Astrocyte (in vitro differentiated cells and primary cell): ENCODE measurements around the gene ACADL. TPM values are rescaled to one million over a fixed set of nuclear protein-coding genes. Genes with fewer than 3 reads are reported as not detected.

Source experiments
- DNase-seq: peaks from one replicate; pipeline ENCODE4 v3.0.0-alpha.2; 2010; ENCODE audit warnings: low read depth
- FAIRE-seq: peaks from 2 replicates; lab custom pipeline; 2011; peaks lifted over from hg19 to GRCh38; lab: Jason Lieb, UNC
- H2AFZ ChIP-seq: 2 replicates; pipeline ENCODE4 v1.6.0; 2012; ENCODE audit warnings: low read depth, low read length, inconsistent platforms
- H3K27ac ChIP-seq: 2 replicates; pipeline ENCODE4 v1.5.1; 2011; ENCODE audit warnings: low read depth, low read length, inconsistent platforms
- H3K27me3 ChIP-seq: 2 replicates; pipeline ENCODE4 v1.6.0; 2011; ENCODE audit warnings: low read length, inconsistent platforms; ENCODE audit not compliant: insufficient read depth
- H3K36me3 ChIP-seq: 2 replicates; pipeline ENCODE4 v1.5.1; 2011; ENCODE audit warnings: low read length, inconsistent platforms; ENCODE audit not compliant: insufficient read depth
- H3K4me1 ChIP-seq: 2 replicates; pipeline ENCODE4 v1.5.1; 2011; ENCODE audit warnings: low read length, inconsistent platforms; ENCODE audit not compliant: insufficient read depth
- H3K4me2 ChIP-seq: 2 replicates; pipeline ENCODE4 v1.6.0; 2012; ENCODE audit warnings: low read length, inconsistent platforms
- H3K4me3 ChIP-seq: 2 replicates; pipeline ENCODE4 v1.5.1; 2011; ENCODE audit warnings: low read depth, mild to moderate bottlenecking, low read length, inconsistent platforms; ENCODE audit not compliant: insufficient read depth
- H3K79me2 ChIP-seq: 2 replicates; pipeline ENCODE4 v1.6.0; 2012; ENCODE audit warnings: mild to moderate bottlenecking, low read length, inconsistent platforms; ENCODE audit not compliant: insufficient read depth
- H3K9ac ChIP-seq: 2 replicates; pipeline ENCODE4 v1.6.0; 2012; ENCODE audit warnings: mild to moderate bottlenecking, low read length, inconsistent platforms
- H3K9me3 ChIP-seq: 2 replicates; pipeline ENCODE4 v1.5.1; 2012; ENCODE audit warnings: low read depth, mild to moderate bottlenecking, low read length, inconsistent platforms; ENCODE audit not compliant: insufficient read depth
- H4K20me1 ChIP-seq: 2 replicates; pipeline ENCODE4 v1.6.0; 2012; ENCODE audit warnings: low read length, inconsistent platforms; ENCODE audit not compliant: insufficient read depth
- H3K27ac Mint-ChIP-seq: one replicate; pipeline ENCODE4 v1.8.0; 2021; ENCODE audit warnings: mild to moderate bottlenecking, mixed read lengths; ENCODE audit not compliant: unreplicated experiment
- H3K27me3 Mint-ChIP-seq: one replicate; pipeline ENCODE4 v1.8.0; 2021; ENCODE audit warnings: low read depth, mixed read lengths; ENCODE audit not compliant: unreplicated experiment
- H3K36me3 Mint-ChIP-seq: one replicate; pipeline ENCODE4 v1.8.0; 2021; ENCODE audit warnings: low read depth, mixed read lengths; ENCODE audit not compliant: unreplicated experiment
- H3K4me1 Mint-ChIP-seq: one replicate; pipeline ENCODE4 v1.8.0; 2021; ENCODE audit warnings: low read depth, mixed read lengths; ENCODE audit not compliant: unreplicated experiment
- H3K4me3 Mint-ChIP-seq: one replicate; pipeline ENCODE4 v1.8.0; 2021; ENCODE audit warnings: mild to moderate bottlenecking, moderate library complexity, mixed read lengths; ENCODE audit not compliant: unreplicated experiment
- H3K9me3 Mint-ChIP-seq: one replicate; pipeline ENCODE4 v1.8.0; 2021; ENCODE audit warnings: mild to moderate bottlenecking, mixed read lengths; ENCODE audit not compliant: unreplicated experiment
- CTCF ChIP-seq: IDR thresholded peaks from 2 replicates; pipeline ENCODE4 v1.5.1; 2011; ENCODE audit warnings: low read depth, mild to moderate bottlenecking, inconsistent platforms, low read length, moderate library complexity; ENCODE audit not compliant: insufficient read depth
- EZH2 ChIP-seq: IDR thresholded peaks from 2 replicates; pipeline ENCODE4 v1.6.1; 2012; ENCODE audit warnings: mild to moderate bottlenecking, low read length, inconsistent platforms; ENCODE audit not compliant: insufficient read depth
- total RNA-seq: library from RNA; stranded (reverse); gene quantifications from 2 replicates; pipeline ENCODE4 v1.2.1, GENCODE V29; 2021

The ACADL gene
- total RNA-seq, 1 donor from 2014 or later, result 1.9 TPM

- H3K9me3 ChIP-seq, result no peaks in the 10 kb centered on the region
- H3K36me3 ChIP-seq, result no peaks in the 10 kb centered on the region
- Mint-ChIP-seq H3K4me3 (peak overlapping the region; percentile 95), H3K9me3 (no peaks in the 10 kb centered on the region), H3K4me1 (peaks cover 12% of the 10 kb centered on the region), H3K27me3 (no peaks in the 10 kb centered on the region), H3K27ac (peak overlapping the region; percentile 100), H3K36me3 (no peaks in the 10 kb centered on the region)
- H3K27me3 ChIP-seq, result no peaks in the 10 kb centered on the region
- H4K20me1 ChIP-seq, result no peaks in the 10 kb centered on the region
- TF ChIP-seq CTCF (no peak), EZH2 (no peak)
- peaks cover 38% of the 10 kb centered on the region for H3K79me2 ChIP-seq
- H3K4me2 ChIP-seq, result peak overlapping the region; percentile 86
- H3K9ac ChIP-seq, result peak overlapping the region; percentile 93
- peaks cover 8% of the 10 kb centered on the region for H3K4me1 ChIP-seq
- FAIRE-seq, result peak; percentile 68
- H3K4me3 ChIP-seq, result peak overlapping the region; percentile 80
- H2AFZ ChIP-seq, result peak overlapping the region; percentile 74
- peak overlapping the region; percentile 96 for H3K27ac ChIP-seq
- DNase-seq, result peak; percentile 82
Observed at GRCh38 chr2:210170446-210171303, 54.6 kb downstream of the ACADL start.

DNA sequence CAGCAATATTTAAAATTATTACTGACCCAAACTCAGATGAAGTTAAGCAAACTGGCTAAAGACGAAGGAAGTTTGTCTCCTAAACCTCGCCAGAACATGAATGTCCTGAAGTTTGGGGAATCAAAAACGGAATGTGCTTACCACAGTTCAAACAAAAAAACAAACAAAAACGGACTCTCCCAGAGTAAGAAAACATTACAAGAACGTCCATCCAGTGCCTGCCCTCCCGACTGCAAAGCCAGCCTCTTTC, 55.1 kb downstream of the ACADL start:
- no peak for TF ChIP-seq EZH2
- TF ChIP-seq CTCF, result no peak
- H3K27ac Mint-ChIP-seq, result peak overlapping the region; percentile 100
- Histone ChIP-seq H3K27me3 (no peaks in the 10 kb centered on the region), H3K4me2 (peak overlapping the region; percentile 86), H3K9ac (peak overlapping the region; percentile 93), H3K4me3 (peak overlapping the region; percentile 80), H3K9me3 (no peaks in the 10 kb centered on the region), H3K79me2 (peaks cover 43% of the 10 kb centered on the region), H2AFZ (peak overlapping the region; percentile 63), H3K27ac (peak overlapping the region; percentile 96), H4K20me1 (no peaks in the 10 kb centered on the region), H3K4me1 (peaks cover 8% of the 10 kb centered on the region), H3K36me3 (no peaks in the 10 kb centered on the region)
- FAIRE-seq (peak; percentile 50), DNase-seq (no peak)
- H3K4me3 Mint-ChIP-seq, result peak overlapping the region; percentile 95
- no peaks in the 10 kb centered on the region for H3K9me3 Mint-ChIP-seq
- no peaks in the 10 kb centered on the region for H3K36me3 Mint-ChIP-seq
- H3K27me3 Mint-ChIP-seq, result no peaks in the 10 kb centered on the region
- peaks cover 12% of the 10 kb centered on the region for H3K4me1 Mint-ChIP-seq
